ENCODE measurements around the gene CKLF.

- TF ChIP-seq EP300 (IDR thresholded peaks at IDR 0.05; ENCODE audit: borderline replicate concordance in 1 of 2, low read depth in 1 of 2, low read length in 1 of 2) = no peak
- TF ChIP-seq CTCF (IDR thresholded peaks at IDR 0.05) = no peak
- no peak; the same call in 1 of the 2 replicates for TF ChIP-seq NFIC (IDR thresholded peaks at IDR 0.05; ENCODE audit: borderline replicate concordance)
- TF ChIP-seq REST (IDR thresholded peaks at IDR 0.05; ENCODE audit: low read depth, low read length) = no peak
- TF ChIP-seq POLR2AphosphoS5 (IDR thresholded peaks at IDR 0.05; ENCODE audit: low read depth, low read length) = no peak
- TF ChIP-seq GABPA (IDR thresholded peaks at IDR 0.05; ENCODE audit: low read depth) = no peak
- TF ChIP-seq FOXM1 (IDR thresholded peaks at IDR 0.05; ENCODE audit: low read depth) = no peak
- no peak; the same call in 1 of the 2 replicates for TF ChIP-seq MAX (IDR thresholded peaks at IDR 0.05; ENCODE audit: low read depth)
- TF ChIP-seq TAF1 (IDR thresholded peaks at IDR 0.05; ENCODE audit: borderline replicate concordance, low read depth, low read length) = no peak
- no peak for TF ChIP-seq GATA2 (CRISPR knock-in tag; IDR thresholded peaks at IDR 0.05)
- TF ChIP-seq RAD21 (IDR thresholded peaks at IDR 0.05; ENCODE audit: low read length) = no peak
Measured at GRCh38 chr16:66510711-66511601, 41.4 kb upstream of the CKLF start.

Data from SK-N-SH (cell line).